Cardiac fibroblast (primary cell): Measurements from ENCODE around the gene FAM210A.
"Not testable (repeated sequence)": the region's sequence is repeated elsewhere in the genome, so short reads cannot be mapped to it uniquely, and the experiment has no call there.

Source experiments
- DNase-seq, 2 donors: peaks; one replicate each; pipeline versions ENCODE4 v3.0.0 to v3.0.0-alpha.2; 2010; ENCODE audit warnings: low read depth in 2 of 2
- H3K4me3 ChIP-seq, 2 donors: replicated peaks in 1 of 2; 1 replicate in 1 of 2; 2 replicates in 1 of 2; pipeline ENCODE4 v1.5.1; 2011; ENCODE audit warnings: low read depth in 2 of 2, low read length in 2 of 2, mild to moderate bottlenecking in 2 of 2, moderate library complexity in 1 of 2
- TF ChIP-seq, protein P1 (sequence below): IDR thresholded peaks from one replicate; pipeline ENCODE4 v1.5.1; 2011; ENCODE audit warnings: low read depth, mild to moderate bottlenecking, low read length, inconsistent platforms

The FAM210A gene

DNA sequence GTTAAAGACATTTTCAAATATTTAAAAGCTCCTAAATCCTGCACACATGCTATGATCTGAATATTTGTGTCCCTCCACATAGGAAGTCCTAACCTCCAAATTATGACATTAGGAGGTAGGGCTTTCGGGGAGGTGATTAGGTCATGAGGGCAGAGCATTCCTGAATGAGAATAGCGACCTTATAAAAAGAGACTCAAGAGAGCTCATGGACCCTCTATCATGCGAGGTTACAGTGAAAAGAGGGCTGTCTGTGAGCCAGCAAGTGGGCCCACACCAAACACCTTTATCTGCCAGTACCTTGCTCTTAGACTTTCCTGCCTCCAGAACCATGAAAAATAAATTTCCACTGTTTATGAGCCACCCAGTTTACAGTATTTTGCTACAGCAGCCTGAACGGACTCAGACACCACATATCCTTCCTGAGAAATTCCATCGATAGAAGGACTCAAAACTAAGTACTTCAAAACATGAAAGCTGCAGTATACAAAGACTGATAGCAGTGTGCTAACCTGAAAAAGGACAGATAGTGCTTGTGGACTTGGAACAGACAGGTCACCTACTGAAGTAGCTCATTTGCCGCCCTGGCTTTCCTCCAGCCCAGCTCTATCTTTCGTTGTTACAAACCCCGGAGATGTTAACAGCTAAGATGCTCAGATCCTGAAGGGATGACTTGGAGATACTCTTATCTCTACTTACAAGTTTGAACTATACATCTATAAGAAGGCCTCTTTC lies 13.8 kb downstream of the FAM210A start:
- DNase-seq, result no peak
- TF ChIP-seq, protein P1, sequence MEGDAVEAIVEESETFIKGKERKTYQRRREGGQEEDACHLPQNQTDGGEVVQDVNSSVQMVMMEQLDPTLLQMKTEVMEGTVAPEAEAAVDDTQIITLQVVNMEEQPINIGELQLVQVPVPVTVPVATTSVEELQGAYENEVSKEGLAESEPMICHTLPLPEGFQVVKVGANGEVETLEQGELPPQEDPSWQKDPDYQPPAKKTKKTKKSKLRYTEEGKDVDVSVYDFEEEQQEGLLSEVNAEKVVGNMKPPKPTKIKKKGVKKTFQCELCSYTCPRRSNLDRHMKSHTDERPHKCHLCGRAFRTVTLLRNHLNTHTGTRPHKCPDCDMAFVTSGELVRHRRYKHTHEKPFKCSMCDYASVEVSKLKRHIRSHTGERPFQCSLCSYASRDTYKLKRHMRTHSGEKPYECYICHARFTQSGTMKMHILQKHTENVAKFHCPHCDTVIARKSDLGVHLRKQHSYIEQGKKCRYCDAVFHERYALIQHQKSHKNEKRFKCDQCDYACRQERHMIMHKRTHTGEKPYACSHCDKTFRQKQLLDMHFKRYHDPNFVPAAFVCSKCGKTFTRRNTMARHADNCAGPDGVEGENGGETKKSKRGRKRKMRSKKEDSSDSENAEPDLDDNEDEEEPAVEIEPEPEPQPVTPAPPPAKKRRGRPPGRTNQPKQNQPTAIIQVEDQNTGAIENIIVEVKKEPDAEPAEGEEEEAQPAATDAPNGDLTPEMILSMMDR, result no peak
- H3K4me3 ChIP-seq, result no peak overlapping the region

DNA sequence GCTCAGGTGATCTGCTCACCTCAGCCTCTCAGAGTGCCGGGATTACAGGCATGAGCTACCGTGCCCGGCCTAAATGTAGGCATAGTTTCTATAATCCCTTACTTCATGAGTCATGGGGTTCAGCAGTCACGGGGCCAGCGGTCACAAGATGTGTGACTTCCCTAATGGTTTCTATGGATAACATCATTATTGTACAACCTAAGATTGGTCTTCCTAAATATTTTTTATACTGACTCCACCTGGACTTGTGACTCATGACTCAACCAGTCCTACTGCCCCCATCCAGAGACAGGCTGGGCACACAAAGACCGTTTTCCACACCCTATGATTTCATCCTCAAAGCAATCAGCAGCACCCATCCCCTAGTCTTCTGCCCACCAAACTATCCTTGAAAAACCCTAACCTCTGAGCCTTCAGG lies 15.9 kb downstream of the FAM210A start:
- DNase-seq, result peak in 1 of 2 donors; percentile 57
- TF ChIP-seq, protein P1, result no peak
- H3K4me3 ChIP-seq, result no peak overlapping the region

DNA sequence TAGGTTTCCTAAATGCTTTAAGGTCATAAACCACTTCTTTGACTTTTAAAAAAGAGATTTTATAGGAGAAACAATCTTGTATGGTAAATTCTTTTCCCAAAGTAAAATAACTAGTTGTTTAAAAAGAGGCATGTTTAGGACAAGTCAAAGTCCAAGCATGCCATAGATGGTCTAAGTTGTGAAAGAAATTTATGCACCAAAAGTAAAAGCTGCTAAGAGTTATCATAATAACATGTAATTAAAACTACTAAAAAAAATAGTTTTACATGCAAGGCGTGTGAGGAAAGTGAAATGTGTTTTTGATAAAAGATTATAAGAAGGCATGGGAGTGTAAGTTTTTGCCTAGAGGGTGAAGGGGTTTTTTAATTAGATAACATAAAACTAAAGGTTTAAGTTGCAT lies 22.5 kb downstream of the FAM210A start:
- peak in 1 of 2 donors; percentile 36 for DNase-seq

DNA sequence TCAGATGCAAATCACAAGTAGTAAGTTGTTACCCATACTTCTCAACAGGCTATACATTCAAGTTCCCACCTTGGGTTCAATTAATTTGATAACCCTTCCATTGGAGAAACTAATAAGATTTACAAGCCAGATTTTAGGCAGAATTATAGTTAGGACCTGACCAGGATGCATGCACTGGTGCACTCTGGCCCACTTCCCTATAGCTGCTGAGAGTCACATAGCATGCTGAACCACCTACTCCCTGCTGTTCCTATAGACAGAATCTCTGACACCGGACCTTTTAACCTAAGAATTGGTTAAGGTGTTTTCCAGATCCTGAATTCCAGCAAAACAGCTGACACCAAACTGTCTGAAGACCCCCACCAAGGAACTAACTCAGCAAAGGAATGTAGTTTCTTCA lies 26.2 kb downstream of the FAM210A start:
- TF ChIP-seq, protein P1, result no peak
- DNase-seq, result no peak
- H3K4me3 ChIP-seq, result no peak overlapping the region

More for the DNA sequence above, 22.5 kb downstream of the FAM210A start:
- TF ChIP-seq, protein P1, result no peak
- no peak overlapping the region for H3K4me3 ChIP-seq

DNA sequence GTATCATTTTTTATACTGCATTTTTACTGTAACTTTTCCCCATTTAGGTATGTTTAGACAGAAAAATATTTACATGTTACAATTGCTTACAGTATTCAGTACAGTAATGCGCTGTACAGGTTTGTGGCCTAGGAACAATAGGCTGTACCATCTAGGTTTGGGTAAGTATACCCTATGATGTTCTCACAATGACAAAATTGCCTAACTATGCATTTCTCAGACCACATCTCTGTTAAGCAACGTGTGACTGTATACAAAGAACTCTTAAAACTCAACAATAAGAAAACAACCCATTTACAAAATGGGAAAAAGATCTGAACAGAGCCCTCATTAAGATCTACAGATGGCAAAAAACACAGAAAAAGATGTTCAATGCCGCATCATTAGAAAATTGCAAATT lies 29.4 kb downstream of the FAM210A start:
- H3K4me3 ChIP-seq, result no peak overlapping the region
- TF ChIP-seq, protein P1, result no peak
- DNase-seq, result peak in 1 of 2 donors; percentile 68

DNA sequence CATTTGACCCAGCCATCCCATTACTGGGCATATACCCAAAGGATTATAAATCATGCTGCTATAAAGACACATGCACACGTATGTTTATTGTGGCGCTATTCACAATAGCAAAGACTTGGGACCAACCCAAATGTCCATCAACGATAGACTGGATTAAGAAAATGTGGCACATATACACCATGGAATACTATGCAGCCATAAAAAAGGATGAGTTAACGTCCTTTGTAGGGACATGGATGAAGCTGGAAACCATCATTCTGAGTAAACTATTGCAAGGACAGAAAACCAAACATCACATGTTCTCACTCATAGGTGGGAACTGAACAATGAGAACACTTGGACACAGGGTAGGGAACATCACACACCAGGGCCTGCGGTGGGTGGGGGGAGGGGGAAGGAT lies 31.0 kb downstream of the FAM210A start:
- DNase-seq, result not testable (repeated sequence)

DNA sequence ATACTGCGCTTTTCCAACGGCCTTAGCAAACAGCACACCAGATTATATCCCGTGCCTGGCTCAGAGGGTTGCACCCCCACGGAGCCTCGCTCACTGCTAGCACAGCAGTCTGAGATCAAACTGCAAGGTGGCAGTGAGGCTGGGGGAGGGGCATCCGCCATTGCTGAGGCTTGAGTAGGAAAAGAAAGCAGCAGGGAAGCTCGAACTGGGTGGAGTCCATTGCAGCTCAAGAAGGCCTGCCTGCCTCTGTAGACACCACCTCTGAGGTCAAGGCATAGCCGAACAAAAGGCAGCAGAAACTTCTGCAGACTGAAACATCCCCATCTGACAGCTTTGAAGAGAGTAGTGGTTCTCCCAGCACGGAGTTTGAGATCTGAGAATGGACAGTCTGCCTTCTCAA lies 36.3 kb downstream of the FAM210A start:
- not testable (repeated sequence) for DNase-seq, H3K4me3 ChIP-seq

More for the DNA sequence above, 31.0 kb downstream of the FAM210A start:
- not testable (repeated sequence) for H3K4me3 ChIP-seq
